Testis (tissue), 3 donors: Measurements from ENCODE around the gene OBSCN. TPM values are rescaled to one million over a fixed set of nuclear protein-coding genes. Genes with fewer than 3 reads are reported as not detected.

Experiments used
- DNase-seq: peaks from one replicate; pipeline ENCODE4 v3.0.0-alpha.2; 2019
- H3K27ac ChIP-seq, 2 donors: fragments of 200-600 bp; sonication (generic); one replicate each; pipeline ENCODE4 v1.5.1; 2019
- H3K27me3 ChIP-seq: fragments of 200-600 bp; sonication (generic); one replicate; pipeline ENCODE4 v1.5.1; 2019
- H3K36me3 ChIP-seq: fragments of 200-600 bp; sonication (generic); one replicate; pipeline ENCODE4 v1.5.1; 2017; ENCODE audit warnings: low read depth; ENCODE audit errors: missing control alignments
- H3K4me1 ChIP-seq: fragments of 200-600 bp; sonication (generic); one replicate; pipeline ENCODE4 v1.5.1; 2019
- H3K4me3 ChIP-seq, 2 donors: fragments of 200-600 bp; sonication (generic); one replicate each; pipeline ENCODE4 v1.5.1; 2017 to 2019
- H3K9me3 ChIP-seq: fragments of 200-600 bp; sonication (generic); one replicate; pipeline ENCODE4 v1.5.1; 2017
- CTCF ChIP-seq, 3 experiments: fragments of 450-650 bp in 2 of 3; fragments of 200-600 bp in 1 of 3; sonication (generic) in 1 of 3; IDR thresholded peaks; one replicate each; pipeline ENCODE4 v1.5.1; 2016 to 2019; ENCODE audit warnings: antibody characterized with exemption in 3 of 3, mild to moderate bottlenecking in 2 of 3, moderate library complexity in 1 of 3
- POLR2A ChIP-seq: fragments of 450-650 bp; IDR thresholded peaks from one replicate; pipeline ENCODE4 v1.6.1; 2017; ENCODE audit warnings: antibody characterized with exemption, mild to moderate bottlenecking, moderate library complexity
- WGBS, 2 donors: methylation state at CpG; one replicate each; pipeline ENCODE4 v1.1.5; 2018; 5-methylcytosine and 5-hydroxymethylcytosine counted together
- intact Hi-C: fragments of 100-400 bp; cut with DNase I; formaldehyde crosslinking; loops from one replicate; pipeline ENCODE4 v1.15.1; 2023; ENCODE audit warnings: low total_unique reads
- polyA plus RNA-seq: library from polyadenylated mRNA; stranded (reverse); fragments of 350-450 nt; fragmentation: Illumina TruSeq; extraction: RNeasy Lipid Tissue Mini Kit (QIAGEN cat#74804); gene quantifications from one replicate; pipeline ENCODE4 v1.2.3, GENCODE V29; 2014; ENCODE audit warnings: low read depth, low replicate concordance; ENCODE audit not compliant: insufficient read depth
- total RNA-seq, 2 donors: library from RNA; depleted of rRNA; stranded (reverse); fragments of >200 nt; gene quantifications; one replicate each; pipeline ENCODE4 v1.2.3, GENCODE V29; 2016

The OBSCN gene
- total and polyA plus RNA-seq, 3 donors from 2014 or later = 8.3 to 30.0 (median 28.6) TPM

GRCh38 chr1:228276174-228276831, 68.5 kb downstream of the OBSCN start:
- Histone ChIP-seq H3K27ac (peak overlapping the region; percentile 66 to 80), H3K9me3 (no peaks in the 10 kb centered on the region)

GRCh38 chr1:228276901-228277490, 69.2 kb downstream of the OBSCN start:
- no peak overlapping the region for H3K4me3 ChIP-seq
- no peaks in the 10 kb centered on the region for H3K36me3 ChIP-seq
- TF ChIP-seq POLR2A (no peak), CTCF (IDR thresholded peaks at IDR 0.05) (no peak)
- peak overlapping the region in 1 of 2 donors; percentile 30 for H3K27ac ChIP-seq
- H3K27me3 ChIP-seq = no peaks in the 10 kb centered on the region
- H3K9me3 ChIP-seq = no peaks in the 10 kb centered on the region
- 45 to 71% methylated on average over 12 to 25 of the region's 25 CpGs for WGBS, 2 donors
- intact Hi-C loops = no loop called here
- DNase-seq = peak; percentile 13
- no peaks in the 10 kb centered on the region for H3K4me1 ChIP-seq

More at GRCh38 chr1:228276174-228276831, 68.5 kb downstream of the OBSCN start:
- 1 to 5% methylated on average over 42 to 49 of the region's 49 CpGs for WGBS, 2 donors
- Histone ChIP-seq H3K36me3 (no peaks in the 10 kb centered on the region), H3K4me1 (no peaks in the 10 kb centered on the region), H3K27me3 (no peaks in the 10 kb centered on the region), H3K4me3 (peak overlapping the region; percentile 51 to 76)
- peak; percentile 16 for DNase-seq
- intact Hi-C loops = no loop called here
- TF ChIP-seq CTCF (IDR thresholded peaks at IDR 0.05) = no peak
- TF ChIP-seq POLR2A = no peak

GRCh38 chr1:228277491-228278431, 69.9 kb downstream of the OBSCN start:
- DNase-seq = peak; percentile 11
- whole genome bisulfite sequencing, 2 donors = 90 to 91% methylated on average over 30 to 36 of the region's 36 CpGs
- H3K36me3 ChIP-seq = no peaks in the 10 kb centered on the region
- H3K4me3 ChIP-seq = no peak overlapping the region
- intact Hi-C loops = no loop called here
- H3K9me3 ChIP-seq = no peaks in the 10 kb centered on the region
- no peak overlapping the region for H3K27ac ChIP-seq
- no peaks in the 10 kb centered on the region for H3K27me3 ChIP-seq
- H3K4me1 ChIP-seq = no peaks in the 10 kb centered on the region
- no peak for TF ChIP-seq CTCF (IDR thresholded peaks at IDR 0.05)
- no peak for TF ChIP-seq POLR2A

GRCh38 chr1:228278432-228278941, 70.6 kb downstream of the OBSCN start:
- Histone ChIP-seq H3K9me3 (no peaks in the 10 kb centered on the region), H3K27me3 (no peaks in the 10 kb centered on the region), H3K36me3 (no peaks in the 10 kb centered on the region), H3K4me3 (no peak overlapping the region), H3K27ac (no peak overlapping the region), H3K4me1 (no peaks in the 10 kb centered on the region)
- intact Hi-C loops = no loop called here
- no peak for DNase-seq
- no peak for TF ChIP-seq CTCF (IDR thresholded peaks at IDR 0.05)
- WGBS, 2 donors = 98% methylated on average over 20 of the region's 21 CpGs; no CpG with 5 or more reads in 1 of the 2 donors
